ENCODE measurements around the gene HSPA9. TPM values are rescaled to one million over a fixed set of nuclear protein-coding genes. Genes with fewer than 3 reads are reported as not detected.

Gene HSPA9
- total RNA-seq (2014; rRNA removed; shearing (Covaris generic)) (380 and 564 TPM in 2 replicates), polyA plus RNA-seq (2016; fragmentation: Nextera tagmentation; extraction: Ambion mirVana) (225 and 233 TPM in 2 replicates)

GRCh38 chr5:138575194-138576015 lies at the start of gene HSPA9:
TSS of gene HSPA9 (minus strand) at chr5:138575401. CDS start at chr5:138575318, 83 bp downstream.
- Histone ChIP-seq H3F3A (ENCODE audit: insufficient read depth) (peaks cover 8% of the 10 kb centered on the region), H3K9me3 (ENCODE audit: low read depth) (no peaks in the 10 kb centered on the region), H3K9ac (peak within 1 kb of the TSS; percentile 100), H3K27me3 (replicated peaks; ENCODE audit: insufficient read depth) (no peaks in the 10 kb centered on the region), H3K9me2 (ENCODE audit: insufficient read depth) (no peaks in the 10 kb centered on the region), H3K79me2 (ENCODE audit: insufficient read depth) (peaks cover 48% of the 10 kb centered on the region), H4K20me1 (ENCODE audit: insufficient read depth) (no peaks in the 10 kb centered on the region), H3K4me2 (ENCODE audit: unreplicated experiment) (peak within 1 kb of the TSS; percentile 96), H3K4me1 (ENCODE audit: insufficient read depth) (peaks cover 11% of the 10 kb centered on the region), H3K36me3 (ENCODE audit: low read depth) (peaks cover 29% of the 10 kb centered on the region), H2AFZ (peak within 1 kb of the TSS; percentile 95), H3K4me3 (peak within 1 kb of the TSS; percentile 99), H3K27ac (peak within 1 kb of the TSS; percentile 100)
- WGBS, 2 experiments (ENCODE audit: low coverage in 1 of 2, low lambda C conversion rate in 2 of 2, missing lambda C conversion rate in 2 of 2), result 1 to 2% methylated on average over 70 to 73 of the region's 73 CpGs
- peak; percentile 99 for DNase-seq
- in situ Hi-C loops (cut with MboI), result no loop called here
- TF ChIP-seq EZH2 (IDR thresholded peaks at IDR 0.05; ENCODE audit: insufficient read depth, poor library complexity, severe bottlenecking) (no peak), EZH2phosphoT487 (IDR thresholded peaks at IDR 0.05; ENCODE audit: insufficient read depth, low read depth) (no peak)

- Histone ChIP-seq H4K20me1 (ENCODE audit: insufficient read depth) (no peaks in the 10 kb centered on the region), H3K4me3 (no peak overlapping the region; the same call in 1 of the 2 replicates), H3K4me1 (ENCODE audit: insufficient read depth) (no peaks in the 10 kb centered on the region), H2AFZ (peak overlapping the region; percentile 39; the same call in 1 of the 2 replicates), H3K27ac (no peak overlapping the region), H3K4me2 (ENCODE audit: unreplicated experiment) (peak overlapping the region; percentile 22), H3K9me3 (ENCODE audit: low read depth) (no peaks in the 10 kb centered on the region), H3K9ac (peak overlapping the region; percentile 18; the same call in 1 of the 2 replicates), H3K79me2 (ENCODE audit: insufficient read depth) (no peaks in the 10 kb centered on the region), H3K27me3 (replicated peaks; ENCODE audit: insufficient read depth) (no peaks in the 10 kb centered on the region), H3F3A (ENCODE audit: insufficient read depth) (no peaks in the 10 kb centered on the region), H3K36me3 (ENCODE audit: low read depth) (no peaks in the 10 kb centered on the region), H3K9me2 (ENCODE audit: insufficient read depth) (no peaks in the 10 kb centered on the region)
- in situ Hi-C loops (cut with MboI), result no loop called here
- WGBS, 2 experiments (ENCODE audit: low coverage in 1 of 2, low lambda C conversion rate in 2 of 2, missing lambda C conversion rate in 2 of 2), result 17 to 19% methylated on average over 4 of the region's 4 CpGs
- DNase-seq, result peak; percentile 81
- no peak for TF ChIP-seq EZH2 (IDR thresholded peaks at IDR 0.05; ENCODE audit: insufficient read depth, poor library complexity, severe bottlenecking)
- TF ChIP-seq EZH2phosphoT487 (IDR thresholded peaks at IDR 0.05; ENCODE audit: insufficient read depth, low read depth), result no peak
Observed at GRCh38 chr5:138623053-138623452, 47.9 kb upstream of the HSPA9 start.

GRCh38 chr5:138622051-138622450 lies 46.9 kb upstream of the HSPA9 start:
- Histone ChIP-seq H2AFZ (no peak overlapping the region), H3K27ac (no peak overlapping the region), H3F3A (ENCODE audit: insufficient read depth) (no peaks in the 10 kb centered on the region), H3K79me2 (ENCODE audit: insufficient read depth) (no peaks in the 10 kb centered on the region), H3K4me2 (ENCODE audit: unreplicated experiment) (no peak overlapping the region), H3K36me3 (ENCODE audit: low read depth) (no peaks in the 10 kb centered on the region), H3K4me3 (no peak overlapping the region), H3K9ac (no peak overlapping the region), H3K27me3 (replicated peaks; ENCODE audit: insufficient read depth) (no peaks in the 10 kb centered on the region), H3K9me2 (ENCODE audit: insufficient read depth) (no peaks in the 10 kb centered on the region), H4K20me1 (ENCODE audit: insufficient read depth) (no peaks in the 10 kb centered on the region), H3K4me1 (ENCODE audit: insufficient read depth) (no peaks in the 10 kb centered on the region), H3K9me3 (ENCODE audit: low read depth) (no peaks in the 10 kb centered on the region)
- TF ChIP-seq EZH2phosphoT487 (IDR thresholded peaks at IDR 0.05; ENCODE audit: insufficient read depth, low read depth), result no peak
- TF ChIP-seq EZH2 (IDR thresholded peaks at IDR 0.05; ENCODE audit: insufficient read depth, poor library complexity, severe bottlenecking), result no peak
- WGBS, 2 experiments (ENCODE audit: low coverage in 1 of 2, low lambda C conversion rate in 2 of 2, missing lambda C conversion rate in 2 of 2), result 84 to 87% methylated on average over 4 of the region's 4 CpGs
- DNase-seq, result no peak
- in situ Hi-C loops (cut with MboI), result no loop called here

- H3K4me1 ChIP-seq (ENCODE audit: insufficient read depth), result no peaks in the 10 kb centered on the region
- H3K4me2 ChIP-seq (ENCODE audit: unreplicated experiment), result no peak overlapping the region
- TF ChIP-seq EZH2phosphoT487 (IDR thresholded peaks at IDR 0.05; ENCODE audit: insufficient read depth, low read depth) (no peak), EZH2 (IDR thresholded peaks at IDR 0.05; ENCODE audit: insufficient read depth, poor library complexity, severe bottlenecking) (no peak)
- no peaks in the 10 kb centered on the region for H4K20me1 ChIP-seq (ENCODE audit: insufficient read depth)
- no peak overlapping the region for H3K9ac ChIP-seq
- H3F3A ChIP-seq (ENCODE audit: insufficient read depth), result no peaks in the 10 kb centered on the region
- H3K79me2 ChIP-seq (ENCODE audit: insufficient read depth), result no peaks in the 10 kb centered on the region
- H2AFZ ChIP-seq, result no peak overlapping the region
- WGBS, 2 experiments (ENCODE audit: low coverage in 1 of 2, low lambda C conversion rate in 2 of 2, missing lambda C conversion rate in 2 of 2), result 33 to 44% methylated on average over 4 of the region's 4 CpGs
- H3K4me3 ChIP-seq, result no peak overlapping the region
- no peaks in the 10 kb centered on the region for H3K27me3 ChIP-seq (replicated peaks; ENCODE audit: insufficient read depth)
- H3K9me2 ChIP-seq (ENCODE audit: insufficient read depth), result no peaks in the 10 kb centered on the region
- in situ Hi-C loops (cut with MboI), result no loop called here
- no peaks in the 10 kb centered on the region for H3K36me3 ChIP-seq (ENCODE audit: low read depth)
- H3K27ac ChIP-seq, result no peak overlapping the region
- no peaks in the 10 kb centered on the region for H3K9me3 ChIP-seq (ENCODE audit: low read depth)
- DNase-seq, result no peak
Observed at GRCh38 chr5:138620663-138621224, 45.5 kb upstream of the HSPA9 start.

Measured in GM23248 (cell line).